Right ventricle myocardium superior (tissue), 1 donor: ENCODE measurements around the gene TMEM127. TPM values are rescaled to one million over a fixed set of nuclear protein-coding genes. Genes with fewer than 3 reads are reported as not detected.
"Not testable (repeated sequence)": the region's sequence is repeated elsewhere in the genome, so short reads cannot be mapped to it uniquely, and the experiment has no call there.

Experiments
- ATAC-seq: fragments of 200-7000 bp; cut with Tn5 transposase; one replicate; pipeline ENCODE4 v1.9.1; 2020; ENCODE audit warnings: mild to moderate bottlenecking; ENCODE audit not compliant: poor library complexity
- DNase-seq: peaks from one replicate; pipeline ENCODE4 v3.0.0-alpha.2; 2020
- intact Hi-C: fragments of 100-400 bp; cut with DNase I; formaldehyde crosslinking; loops from one replicate; pipeline ENCODE4 v1.11.2; 2022
- long read RNA-seq: library from polyadenylated mRNA; unstranded; transcript quantifications from one replicate; pipeline ENCODE4 v2.0.0, GENCODE V29; 2021
- total RNA-seq: library from RNA; stranded (reverse); fragmentation: NEBNext Ultra II Directional; extraction: Animal tissue kit (Norgen Biotek cat#: 25700); gene quantifications from one replicate; pipeline ENCODE4 v1.2.1, GENCODE V29; 2021
- donor health status: DM: no; HTN: yes; CAD: no; lungs with severe emphysema.

TMEM127 gene, protein sequence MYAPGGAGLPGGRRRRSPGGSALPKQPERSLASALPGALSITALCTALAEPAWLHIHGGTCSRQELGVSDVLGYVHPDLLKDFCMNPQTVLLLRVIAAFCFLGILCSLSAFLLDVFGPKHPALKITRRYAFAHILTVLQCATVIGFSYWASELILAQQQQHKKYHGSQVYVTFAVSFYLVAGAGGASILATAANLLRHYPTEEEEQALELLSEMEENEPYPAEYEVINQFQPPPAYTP
- 67.3 TPM for total RNA-seq
- long read RNA-seq, full-length matches to known transcripts: 139 of 222 reads
- long read RNA-seq, partial matches to known transcripts: 33 of 222 reads
- long read RNA-seq, other reads (novel, unspliced or antisense): 50 of 222 reads

DNA sequence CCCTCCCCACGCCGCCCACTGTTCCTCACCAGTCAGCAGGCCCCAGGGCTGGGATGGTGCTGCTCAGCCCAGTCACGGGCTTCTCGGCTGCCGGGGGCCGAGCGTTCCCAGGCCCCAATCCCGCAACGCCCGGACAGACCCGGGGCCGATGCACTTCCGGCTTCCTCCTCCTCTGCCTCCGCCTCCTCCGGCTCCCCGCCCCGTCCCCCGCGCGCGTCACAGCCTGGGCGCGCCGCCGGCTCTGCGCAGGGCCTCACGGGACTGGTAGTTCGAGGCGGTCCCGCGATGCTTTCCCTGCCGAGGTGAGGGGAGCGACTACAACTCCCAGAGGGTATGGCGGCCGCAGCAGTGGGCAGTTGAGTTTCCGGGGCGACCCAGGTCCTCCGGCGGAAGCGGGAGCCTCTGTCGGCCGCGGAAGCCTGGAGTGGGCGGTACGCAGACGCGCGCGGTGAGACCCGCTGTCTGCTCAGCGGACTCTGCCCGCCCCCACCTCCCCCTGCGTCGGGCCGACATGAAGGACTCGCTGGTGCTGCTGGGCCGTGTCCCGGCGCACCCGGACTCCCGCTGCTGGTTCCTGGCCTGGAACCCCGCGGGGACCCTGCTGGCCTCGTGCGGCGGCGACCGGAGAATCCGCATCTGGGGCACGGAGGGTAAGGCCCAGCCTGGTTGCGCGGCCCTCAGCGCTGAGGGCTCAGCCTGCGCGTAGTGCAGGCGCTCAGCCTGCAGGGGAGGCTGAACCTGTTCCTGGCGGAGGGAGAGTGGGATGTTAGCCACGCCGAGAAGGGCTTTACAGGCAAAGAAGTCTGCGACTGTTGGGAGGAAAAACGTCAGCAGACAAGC is at the start of gene TMEM127, which contains the start of gene CIAO1:
Gene TMEM127, minus strand, starts transcription at position 158 of the 840 bp plus-strand sequence. CDS start 616 bp downstream, outside the sequence.
Gene CIAO1, plus strand, starts transcription at position 386 of the 840 bp plus-strand sequence. Its CDS starts 126 bp downstream, at position 512.
- intact Hi-C loops: loop anchor here (10.0 kb wide), 1 partner anchor 121 kb away; the partner anchor contains the start of gene DUSP2
- ATAC-seq: peak; percentile 95
- peak; percentile 99 for DNase-seq

DNA sequence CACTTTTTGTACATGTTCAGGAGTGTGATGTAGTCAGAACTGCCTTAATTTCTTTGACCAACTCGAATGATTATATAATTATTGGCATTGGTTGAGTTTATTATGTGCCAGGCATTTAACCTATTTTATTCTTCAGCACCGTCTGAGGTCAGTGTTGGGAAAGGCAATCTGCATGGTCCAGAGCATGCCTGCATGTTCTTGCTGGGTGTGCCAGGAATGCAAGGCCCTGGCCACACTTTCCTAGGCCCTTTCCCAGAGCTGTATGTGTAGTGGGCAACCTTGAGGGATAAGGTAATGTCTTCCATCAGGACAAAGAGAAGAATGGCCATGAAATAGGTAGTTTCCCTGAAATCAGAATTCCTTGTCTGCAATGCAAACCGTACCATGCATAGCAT is 49.2 kb upstream of the TMEM127 start:
- intact Hi-C loops: no loop called here
- DNase-seq (no peak), ATAC-seq (no peak)

DNA sequence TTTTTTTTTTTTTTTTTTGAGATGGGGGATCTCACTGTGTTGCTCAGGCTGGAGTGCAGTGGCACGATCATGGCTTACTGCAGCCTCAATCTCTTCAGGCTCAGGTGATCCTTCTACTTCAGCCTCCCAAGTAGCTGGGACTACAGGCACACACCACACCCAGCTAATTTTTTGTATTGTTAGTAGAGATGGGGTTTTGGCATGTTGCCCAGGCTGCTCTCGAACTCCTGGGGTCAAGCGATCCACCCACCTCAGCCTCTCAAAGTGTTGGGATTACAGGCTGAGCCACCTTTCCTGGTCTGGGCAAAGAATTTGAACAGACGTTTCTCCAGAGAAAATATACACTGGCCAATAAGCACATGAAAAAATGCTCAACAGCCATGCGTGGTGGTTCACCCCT is 42.5 kb upstream of the TMEM127 start:
- DNase-seq (no peak), ATAC-seq (no peak)
- intact Hi-C loops: loop anchor here (5.0 kb wide), 1 partner anchor 199 kb away; the partner anchor contains the start of gene NEURL3

DNA sequence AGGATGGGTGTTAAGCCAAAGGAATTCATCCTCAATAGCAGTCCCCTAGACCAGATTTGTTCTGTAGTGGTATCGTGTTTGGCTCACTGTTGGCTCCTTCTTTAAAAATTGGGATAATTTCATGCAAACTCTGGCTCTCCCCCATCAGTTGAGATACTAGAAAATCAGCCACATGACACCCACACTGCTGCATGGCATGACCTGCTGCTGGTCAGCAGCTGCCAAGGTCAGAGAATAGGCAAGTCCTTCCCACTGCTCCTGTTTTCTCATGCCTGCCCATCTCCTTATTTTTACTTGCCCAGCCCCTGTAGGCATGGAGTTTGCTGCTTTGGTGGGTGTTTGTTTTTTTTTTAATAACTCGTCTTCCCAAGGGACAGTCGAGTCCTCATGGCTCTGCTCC is 40.6 kb upstream of the TMEM127 start:
- DNase-seq (no peak), ATAC-seq (no peak)
- intact Hi-C loops: loop anchor here (5.0 kb wide), 1 partner anchor 201 kb away; the partner anchor contains the start of gene NEURL3

DNA sequence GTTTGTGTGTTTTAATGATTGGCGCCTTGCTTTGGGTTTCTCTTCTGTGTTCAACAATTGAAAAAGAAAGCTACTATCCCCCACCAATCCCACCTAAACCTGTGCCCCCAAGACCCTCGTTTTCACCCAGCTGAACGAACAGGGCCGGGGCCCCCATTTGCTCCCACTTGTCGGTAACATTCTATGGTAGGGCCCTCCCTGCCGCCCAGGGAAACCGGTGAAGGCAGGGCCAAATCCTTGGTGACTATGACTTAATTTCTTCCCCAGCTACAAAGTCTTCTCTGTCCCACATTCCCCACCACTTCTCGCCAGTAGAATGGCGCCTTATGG is 40.1 kb upstream of the TMEM127 start:
- DNase-seq: no peak
- peak; percentile 10 for ATAC-seq
- intact Hi-C loops: loop anchor here (5.0 kb wide), 1 partner anchor 201 kb away; the partner anchor contains the start of gene NEURL3

DNA sequence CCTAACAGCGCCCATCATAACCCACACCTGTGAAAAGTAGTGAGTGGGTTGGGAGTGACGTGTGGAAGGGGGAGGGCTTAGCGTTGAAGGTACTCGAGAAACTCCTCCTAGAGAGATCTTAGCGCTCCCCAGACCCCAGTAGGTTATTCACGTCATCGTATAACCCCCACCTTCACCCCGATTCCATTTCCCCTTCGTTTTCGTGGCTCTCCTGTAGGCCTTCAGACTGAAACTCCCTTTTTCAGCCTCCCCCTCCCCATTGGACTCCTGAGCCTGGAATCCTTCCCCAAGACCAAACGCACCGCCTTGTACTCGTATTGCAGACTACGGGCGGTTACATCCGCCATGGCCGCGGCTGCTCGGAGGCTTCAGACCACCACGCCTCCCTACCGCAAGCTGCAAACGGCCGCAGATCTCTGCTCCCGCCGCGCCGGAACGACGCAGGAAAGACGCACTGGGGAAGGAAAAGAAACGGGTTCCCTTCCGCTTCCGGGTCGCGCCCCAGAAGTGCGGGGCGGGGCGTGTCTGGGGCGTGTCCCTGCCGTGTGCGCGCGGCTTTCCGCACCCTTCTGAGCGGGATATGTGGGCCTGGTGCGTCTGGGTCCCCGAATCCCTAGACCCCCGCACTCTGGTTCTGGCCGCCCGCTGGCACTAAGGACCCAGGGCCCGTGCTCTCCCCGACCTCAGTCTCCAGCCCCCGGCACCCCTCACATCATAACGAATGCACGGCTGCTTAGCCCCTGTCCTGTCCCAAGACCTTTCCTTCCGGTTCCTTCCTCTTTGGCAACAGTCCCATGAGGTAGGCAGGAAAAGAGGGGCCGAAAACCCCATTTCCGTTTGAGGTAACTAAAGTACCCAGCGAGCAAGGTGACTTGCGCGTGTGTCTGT is 39.5 kb upstream of the TMEM127 start, which contains the start of gene SNRNP200:
Gene SNRNP200, minus strand, starts transcription at position 456 of the 888 bp plus-strand sequence. Its CDS starts 109 bp downstream, at position 347.
- intact Hi-C loops: loop anchor here (5.0 kb wide), 1 partner anchor 202 kb away; the partner anchor contains the start of gene NEURL3
- DNase-seq: peak; percentile 94
- peak; percentile 100 for ATAC-seq

DNA sequence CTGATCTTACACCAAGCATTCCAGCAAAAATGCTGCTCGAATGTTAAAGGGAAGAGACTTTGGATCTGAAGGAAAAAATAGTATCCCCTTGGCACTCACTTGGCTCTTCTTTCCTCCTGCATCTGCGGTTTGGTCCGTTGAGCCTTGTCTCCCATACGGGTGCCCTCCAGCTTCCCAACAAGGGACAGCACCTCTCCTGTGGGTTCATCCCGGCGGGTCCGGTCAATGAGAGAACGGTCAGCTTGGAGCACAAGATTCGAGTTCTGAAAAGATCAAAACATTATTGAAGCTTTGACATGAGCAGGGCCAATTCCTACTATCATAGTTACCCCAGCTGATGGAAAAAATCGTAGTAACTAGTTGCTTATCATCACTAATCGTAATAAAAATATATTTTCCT is 38.8 kb upstream of the TMEM127 start:
- ATAC-seq: no peak
- intact Hi-C loops: loop anchor here (5.0 kb wide), 1 partner anchor 203 kb away; the partner anchor contains the start of gene NEURL3
- no peak for DNase-seq

DNA sequence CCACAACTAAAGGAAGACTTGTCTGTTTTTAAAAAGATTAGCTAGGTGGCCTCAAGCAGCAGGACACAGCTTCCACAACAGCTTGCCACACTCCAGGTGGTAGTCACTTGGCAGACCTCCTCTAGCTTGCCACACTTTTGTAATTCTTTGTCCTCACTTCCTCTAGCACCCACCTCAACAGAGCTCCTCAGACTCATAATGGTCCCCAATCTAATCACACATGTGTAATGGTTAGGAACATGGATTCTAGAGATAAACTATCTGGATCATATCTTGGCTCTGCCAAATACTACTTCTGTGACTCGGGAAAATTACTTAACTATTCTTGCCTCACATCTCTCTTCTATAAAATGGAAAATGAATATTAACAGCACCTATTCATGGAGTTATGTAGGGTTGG is 36.1 kb upstream of the TMEM127 start:
- intact Hi-C loops: no loop called here
- no peak for ATAC-seq
- no peak for DNase-seq

DNA sequence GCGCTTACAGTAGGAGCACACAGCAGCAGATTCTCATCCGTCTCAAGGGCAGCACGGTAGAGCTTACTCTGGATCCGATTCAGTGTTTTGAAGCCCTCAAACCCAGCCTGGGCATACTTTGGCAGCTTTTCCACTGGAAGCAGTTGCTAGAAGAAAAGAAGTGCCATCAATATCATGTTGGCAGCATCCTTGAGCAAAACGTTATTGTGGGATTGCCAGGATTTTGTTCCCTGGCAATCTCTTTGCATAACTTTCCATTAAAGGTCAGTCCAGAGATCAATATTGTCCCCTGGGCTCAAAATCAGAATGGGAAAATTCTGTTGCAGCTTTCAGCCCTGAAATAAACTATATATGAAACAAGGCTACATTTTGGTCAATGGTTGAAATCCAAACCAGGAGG is 31.1 kb upstream of the TMEM127 start:
- intact Hi-C loops: no loop called here
- DNase-seq (no peak), ATAC-seq (no peak)

DNA sequence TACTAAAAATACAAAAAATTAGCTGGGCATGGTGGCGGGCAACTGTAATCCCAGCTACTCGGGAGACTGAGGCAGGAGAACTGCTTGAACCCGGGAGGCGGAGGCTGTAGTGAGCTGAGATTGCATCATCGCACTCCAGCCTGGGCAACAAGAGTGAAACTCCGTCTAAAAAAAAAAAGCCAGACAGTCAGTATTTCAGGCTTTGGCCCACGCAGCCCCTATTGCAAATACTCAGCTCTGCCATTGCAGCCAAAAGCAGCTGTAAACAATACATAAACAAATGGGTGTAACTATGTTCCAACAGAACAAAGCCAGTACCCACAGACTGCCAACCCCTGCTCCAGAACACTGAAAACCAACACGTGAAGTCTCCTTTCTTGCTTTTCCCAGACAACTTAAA is 28.5 kb upstream of the TMEM127 start:
- DNase-seq, intact Hi-C loops, ATAC-seq: not testable (repeated sequence)

DNA sequence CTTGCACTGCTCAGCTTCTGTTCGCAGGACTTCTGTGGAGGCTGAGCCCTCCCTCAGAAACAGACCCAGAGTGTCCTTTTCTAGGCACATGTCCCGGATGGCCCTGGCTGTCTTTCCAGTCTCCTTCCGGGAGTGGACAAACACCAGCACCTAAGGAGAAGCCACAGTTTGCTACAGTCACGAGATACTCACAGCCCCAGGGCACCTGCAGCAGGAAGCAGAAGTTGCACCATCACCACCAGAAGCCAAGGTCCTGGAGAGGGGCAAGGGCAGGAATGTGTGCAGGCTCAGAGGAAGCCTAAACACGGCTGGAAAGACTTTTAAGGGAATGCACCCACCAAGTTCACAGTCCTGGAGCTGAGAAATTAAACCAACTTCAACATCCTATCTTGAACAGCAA is 26.0 kb upstream of the TMEM127 start:
- intact Hi-C loops: no loop called here
- ATAC-seq: no peak

DNA sequence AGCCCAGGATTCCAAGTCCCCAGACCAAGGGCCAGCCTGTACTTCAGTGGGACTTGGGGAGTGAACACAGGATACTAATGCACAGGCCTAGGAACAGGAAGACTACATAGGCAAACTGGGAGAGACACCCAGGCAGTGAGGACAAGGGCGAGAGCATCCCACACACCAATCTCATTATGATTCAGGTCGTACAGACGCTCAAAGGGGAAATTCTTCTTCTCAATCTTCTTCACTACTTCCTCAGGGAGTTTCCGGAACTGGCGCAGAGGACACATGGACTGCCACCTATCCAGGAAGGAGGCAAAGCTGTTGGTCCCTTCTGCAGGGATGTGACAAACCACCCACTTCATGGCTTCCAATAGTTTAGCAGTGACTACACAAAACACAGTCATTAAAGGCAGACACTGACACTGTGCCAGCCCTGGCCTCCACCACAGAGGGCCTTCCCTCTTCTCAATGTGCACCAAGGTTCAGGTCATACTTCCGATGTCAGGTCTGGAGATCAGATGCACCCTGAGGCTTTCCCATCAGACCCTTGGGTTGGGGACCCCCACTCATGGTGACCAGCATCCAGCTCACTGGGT is 21.6 kb upstream of the TMEM127 start:
- intact Hi-C loops: no loop called here
- DNase-seq (no peak), ATAC-seq (no peak)

More for the DNA sequence above, 26.0 kb upstream of the TMEM127 start:
- no peak for DNase-seq

DNA sequence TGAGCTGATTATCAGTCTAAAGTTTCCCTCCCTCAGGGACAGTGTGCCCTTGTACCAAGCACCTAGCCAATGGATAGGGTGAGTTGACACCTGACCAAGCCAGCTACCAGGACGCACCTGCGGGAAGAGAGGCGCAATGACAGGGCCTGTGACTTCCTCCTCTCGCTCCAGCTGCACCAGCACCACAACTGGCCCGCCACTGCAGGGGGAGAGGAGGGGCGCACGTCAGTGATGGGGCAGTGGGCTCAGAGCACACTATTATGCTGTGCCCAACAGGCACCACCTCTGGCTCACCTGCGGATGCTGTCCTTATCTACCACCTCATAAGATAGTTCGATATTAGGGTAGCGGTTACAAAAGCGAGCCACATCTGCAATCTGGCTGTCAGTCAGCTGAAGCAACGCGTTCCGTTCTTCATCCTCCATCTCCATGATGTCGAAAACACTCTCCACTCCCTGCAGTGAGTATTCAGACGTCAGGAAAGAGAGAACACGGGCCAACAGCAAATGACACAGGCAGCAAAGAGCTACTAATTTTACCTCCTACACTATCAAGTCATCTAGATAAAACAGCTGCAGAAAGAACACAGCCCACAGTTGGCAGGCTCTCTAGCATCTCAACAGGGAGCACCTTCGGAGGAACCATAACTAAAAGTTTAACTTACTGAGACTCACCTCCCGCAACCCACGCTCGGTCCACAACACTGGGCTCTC is 11.1 kb upstream of the TMEM127 start:
- ATAC-seq: no peak

DNA sequence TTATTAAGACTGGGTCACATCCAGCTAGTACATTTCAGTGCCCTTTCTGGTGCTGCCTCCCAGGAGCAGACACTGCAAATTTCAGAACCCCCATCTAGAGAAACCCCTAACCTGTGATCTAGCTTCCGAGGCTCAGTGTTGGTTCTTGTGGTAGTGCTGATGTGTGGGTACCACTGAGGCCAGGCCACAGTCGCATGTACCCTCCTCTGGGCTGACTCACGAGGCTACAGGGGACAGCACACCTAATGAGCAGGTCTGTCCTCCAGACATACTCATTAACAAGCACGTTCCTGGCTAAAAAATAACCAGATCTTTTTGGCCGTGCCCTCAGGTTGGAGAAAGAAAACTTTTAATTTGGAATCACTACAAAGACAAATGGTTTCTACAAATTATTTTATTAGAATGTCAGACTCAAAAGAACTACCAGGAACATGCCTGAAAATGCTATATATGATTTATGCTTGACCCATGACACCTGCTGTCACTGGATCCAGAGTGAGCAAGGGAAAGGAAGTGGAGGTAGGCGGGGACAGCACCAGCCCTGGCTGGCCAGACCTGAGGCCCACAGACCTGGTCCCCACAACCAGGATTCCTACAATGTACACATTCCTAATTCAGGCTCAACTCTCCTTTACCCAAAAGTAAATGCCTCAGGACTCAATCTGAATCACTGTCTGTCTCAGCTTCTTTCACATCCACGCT is 8.7 kb upstream of the TMEM127 start:
- ATAC-seq (no peak), DNase-seq (no peak)
- intact Hi-C loops: no loop called here

More for the DNA sequence above, 11.1 kb upstream of the TMEM127 start:
- intact Hi-C loops: no loop called here
- DNase-seq: no peak

DNA sequence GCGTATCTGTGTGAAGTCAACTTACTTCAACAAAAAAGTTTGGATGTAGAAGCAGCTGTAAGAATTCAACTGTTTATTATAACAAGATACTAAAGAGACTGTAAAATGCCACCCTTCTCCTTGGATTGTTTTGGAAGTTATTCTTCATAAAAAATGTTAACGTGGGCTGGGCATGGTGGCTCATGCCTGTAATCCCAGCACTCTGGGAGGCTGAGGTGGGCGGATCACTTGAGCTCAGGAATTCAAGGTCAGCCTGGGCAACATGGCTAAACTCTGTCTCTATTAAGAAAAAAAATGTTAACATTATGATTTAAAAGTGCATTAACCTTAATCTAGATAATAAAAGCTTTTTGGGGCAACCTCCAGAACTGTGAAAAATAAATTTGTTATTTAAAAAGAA is 8.0 kb upstream of the TMEM127 start:
- intact Hi-C loops: no loop called here
- DNase-seq: no peak
- no peak for ATAC-seq

DNA sequence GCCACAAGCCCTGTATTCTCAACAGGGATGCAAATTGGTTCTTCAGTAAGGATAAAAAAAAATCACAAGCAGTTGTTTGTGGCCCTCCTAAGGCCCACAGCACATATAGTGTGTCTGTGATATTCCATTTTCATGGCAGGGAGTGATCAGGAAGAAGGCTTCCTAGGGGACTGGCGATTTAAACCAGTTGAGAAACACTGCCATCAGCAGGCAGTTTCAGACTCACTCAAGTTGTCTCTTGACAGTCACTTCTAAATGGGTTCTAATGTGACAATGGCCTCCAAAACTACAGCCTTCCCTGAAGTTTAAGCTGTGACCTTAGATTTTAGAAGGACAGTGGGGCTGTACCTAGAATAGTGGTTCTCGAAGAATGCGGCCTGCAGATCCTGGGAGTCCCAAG is 6.2 kb upstream of the TMEM127 start:
- ATAC-seq (no peak), DNase-seq (no peak)
- intact Hi-C loops: no loop called here
